Activated CD4-positive, alpha-beta T cell treated with anti-CD3 and anti-CD28 coated beads, Interleukin-2, Interleukin-4, amounts not matched to agents 100 ng/mL and 50 ng/mL, durations not matched to agents 16 hours and 8 hours (primary cell): ENCODE results near the gene PGM3.

Source experiments
- DNase-seq: peaks from one replicate; pipeline ENCODE4 v3.0.0-alpha.2; 2020; ENCODE audit warnings: low spot score

Gene PGM3

DNA sequence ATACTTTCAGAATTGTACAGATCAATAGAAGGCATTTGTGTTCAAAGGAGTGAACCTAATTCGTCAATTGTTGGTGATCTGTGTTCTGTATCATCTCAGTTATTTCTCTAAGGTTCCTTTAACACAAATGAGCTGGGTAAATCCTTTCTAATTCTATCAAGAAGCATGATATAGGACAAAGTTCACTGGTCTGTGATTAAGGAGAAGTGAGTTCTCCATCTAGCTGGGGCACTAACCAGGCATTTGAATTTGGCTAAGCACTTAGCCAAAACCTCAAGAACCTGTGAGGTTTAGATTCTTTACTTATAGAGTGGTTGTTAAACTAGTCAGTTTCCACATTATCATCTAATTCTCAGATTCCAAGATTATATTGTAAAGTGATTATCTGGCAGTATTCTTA, 75.3 kb downstream of the PGM3 start:
- DNase-seq = no peak
